GM18861 (cell line): Measurements from ENCODE around the gene BTG2.
"Not testable (repeated sequence)": the region's sequence is repeated elsewhere in the genome, so short reads cannot be mapped to it uniquely, and the experiment has no call there.

ENCODE experiments used
- ATAC-seq: cut with Tn5 transposase; IDR thresholded peaks from one replicate; pipeline ENCODE4 v1.9.1; 2021; ENCODE audit not compliant: unreplicated experiment

BTG2 gene, protein sequence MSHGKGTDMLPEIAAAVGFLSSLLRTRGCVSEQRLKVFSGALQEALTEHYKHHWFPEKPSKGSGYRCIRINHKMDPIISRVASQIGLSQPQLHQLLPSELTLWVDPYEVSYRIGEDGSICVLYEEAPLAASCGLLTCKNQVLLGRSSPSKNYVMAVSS

GRCh38 chr1:203304919-203305808, at the start of gene BTG2:
BTG2 (plus strand) TSS chr1:203305519; CDS start chr1:203305607, 88 bp downstream.
- peak; percentile 58 for ATAC-seq

- ATAC-seq: not testable (repeated sequence)
Measured at GRCh38 chr1:203256636-203257035, 48.7 kb upstream of the BTG2 start.

- no peak for ATAC-seq
Measured at GRCh38 chr1:203263496-203263895, 41.8 kb upstream of the BTG2 start.

- no peak for ATAC-seq
Measured at GRCh38 chr1:203264052-203264501, 41.2 kb upstream of the BTG2 start.

DNA sequence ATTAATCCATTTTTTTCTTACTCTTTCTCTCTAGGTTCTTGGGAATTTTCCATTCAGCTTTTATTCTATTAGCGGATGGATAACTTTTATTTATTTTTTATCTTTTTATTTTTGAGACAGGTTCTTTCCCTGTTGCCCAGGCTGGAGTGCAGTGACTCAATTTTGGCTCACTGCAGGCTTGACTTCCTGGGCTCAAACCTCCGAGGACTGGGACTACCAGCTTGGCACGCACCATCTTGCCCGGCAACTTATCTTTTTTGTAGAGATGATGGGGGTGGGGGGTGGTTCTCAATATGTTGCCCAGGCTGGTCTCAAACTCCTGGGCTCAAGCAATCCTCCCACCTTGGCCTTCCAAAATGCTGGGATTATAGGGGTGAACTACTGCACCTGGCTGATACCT, 39.8 kb upstream of the BTG2 start:
- no peak for ATAC-seq

DNA sequence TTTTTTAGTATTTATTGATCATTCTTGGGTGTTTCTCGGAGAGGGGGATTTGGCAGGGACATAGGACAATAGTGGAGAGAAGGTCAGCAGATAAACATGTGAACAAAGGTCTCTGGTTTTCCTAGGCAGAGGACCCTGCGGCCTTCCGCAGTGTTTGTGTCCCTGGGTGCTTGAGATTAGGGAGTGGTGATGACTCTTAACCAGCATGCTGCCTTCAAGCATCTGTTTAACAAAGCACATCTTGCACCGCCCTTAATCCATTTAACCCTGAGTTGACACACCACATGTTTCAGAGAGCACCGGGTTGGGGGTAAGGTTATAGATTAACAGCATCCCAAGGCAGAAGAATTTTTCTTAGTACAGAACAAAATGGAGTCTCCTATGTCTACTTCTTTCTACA, 39.2 kb upstream of the BTG2 start:
- ATAC-seq: not testable (repeated sequence)

DNA sequence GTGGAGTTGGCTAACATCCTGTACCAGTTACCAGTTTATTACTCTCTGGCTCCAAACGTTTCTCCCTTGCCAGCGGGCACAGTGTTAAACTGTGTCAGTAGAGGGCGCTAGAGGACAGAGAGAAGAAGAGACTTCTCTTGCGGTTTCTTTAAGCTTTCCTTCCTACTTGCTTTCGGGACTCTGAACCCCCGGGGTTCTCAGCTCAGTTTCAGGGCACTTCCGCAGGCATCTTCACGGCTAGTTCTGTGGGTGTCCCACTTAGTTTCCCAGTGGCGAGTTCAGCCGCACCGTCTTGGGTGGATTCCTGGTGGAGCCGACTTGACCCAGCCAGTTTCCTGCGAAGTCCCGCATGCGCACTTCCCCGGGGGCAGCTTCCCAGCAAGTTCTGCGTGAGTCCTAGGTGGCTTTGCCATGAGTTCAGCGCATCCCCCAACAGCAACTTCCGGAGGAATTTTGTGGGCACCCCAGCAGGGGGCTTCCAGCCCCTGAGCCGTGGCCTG, 37.9 kb upstream of the BTG2 start:
- peak; percentile 49 for ATAC-seq

DNA sequence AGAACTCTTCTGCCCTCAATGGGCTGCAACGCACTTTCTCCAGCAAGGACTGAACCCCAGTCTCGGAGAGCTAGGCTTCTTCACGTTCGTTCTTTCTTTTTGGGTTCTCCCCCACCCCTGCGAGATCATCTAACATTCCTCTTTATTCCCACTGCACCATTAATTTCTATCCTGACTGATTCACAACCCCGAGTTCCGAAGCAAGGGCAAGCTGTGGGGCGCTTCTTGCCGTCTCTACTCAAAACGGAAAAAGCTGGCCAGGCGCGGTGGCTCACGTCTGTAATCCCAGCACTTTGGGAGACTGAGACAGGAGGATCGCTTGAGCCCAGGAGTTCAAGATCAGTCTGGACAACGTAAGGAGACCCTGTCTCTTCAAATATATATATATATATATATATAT, 37.4 kb upstream of the BTG2 start:
- ATAC-seq: no peak

DNA sequence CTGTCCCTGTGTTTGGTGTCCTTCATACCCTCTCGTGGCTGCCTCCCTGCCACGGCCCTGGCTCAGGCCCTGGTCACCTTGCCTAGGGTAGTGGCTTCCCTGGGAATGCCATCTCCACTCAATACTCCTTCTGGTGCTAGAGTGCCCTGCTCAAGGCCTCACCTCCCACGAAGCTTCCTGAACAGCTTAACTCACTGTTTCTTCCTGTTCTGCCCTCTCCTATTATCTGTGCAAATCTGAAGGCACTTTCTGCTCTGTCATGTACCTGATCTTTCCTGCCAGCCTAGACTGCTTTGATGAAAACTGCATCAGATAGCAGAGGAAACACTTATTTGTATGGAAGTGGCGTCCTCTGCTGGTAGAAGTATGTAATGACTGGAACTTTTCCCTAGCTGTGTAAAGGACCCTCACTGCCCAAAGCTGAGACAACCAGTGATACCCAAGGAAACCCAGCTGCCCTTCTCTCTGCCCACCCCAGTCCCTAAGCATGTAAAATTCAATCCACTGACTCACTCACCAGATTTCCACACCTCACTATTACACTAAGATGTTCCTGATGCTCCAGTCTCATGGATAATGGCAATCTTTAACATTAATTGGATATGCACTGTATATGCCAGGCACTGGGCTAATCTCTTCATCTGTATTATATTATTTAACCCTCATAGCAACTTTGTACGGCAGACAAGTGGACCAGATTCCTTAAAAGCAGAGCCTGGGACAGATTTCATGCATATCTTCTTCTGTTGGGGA, 36.2 kb upstream of the BTG2 start:
- ATAC-seq: no peak

- ATAC-seq: no peak
Measured at GRCh38 chr1:203269654-203270020, 35.7 kb upstream of the BTG2 start.

GRCh38 chr1:203270448-203270847, 34.9 kb upstream of the BTG2 start:
- no peak for ATAC-seq

DNA sequence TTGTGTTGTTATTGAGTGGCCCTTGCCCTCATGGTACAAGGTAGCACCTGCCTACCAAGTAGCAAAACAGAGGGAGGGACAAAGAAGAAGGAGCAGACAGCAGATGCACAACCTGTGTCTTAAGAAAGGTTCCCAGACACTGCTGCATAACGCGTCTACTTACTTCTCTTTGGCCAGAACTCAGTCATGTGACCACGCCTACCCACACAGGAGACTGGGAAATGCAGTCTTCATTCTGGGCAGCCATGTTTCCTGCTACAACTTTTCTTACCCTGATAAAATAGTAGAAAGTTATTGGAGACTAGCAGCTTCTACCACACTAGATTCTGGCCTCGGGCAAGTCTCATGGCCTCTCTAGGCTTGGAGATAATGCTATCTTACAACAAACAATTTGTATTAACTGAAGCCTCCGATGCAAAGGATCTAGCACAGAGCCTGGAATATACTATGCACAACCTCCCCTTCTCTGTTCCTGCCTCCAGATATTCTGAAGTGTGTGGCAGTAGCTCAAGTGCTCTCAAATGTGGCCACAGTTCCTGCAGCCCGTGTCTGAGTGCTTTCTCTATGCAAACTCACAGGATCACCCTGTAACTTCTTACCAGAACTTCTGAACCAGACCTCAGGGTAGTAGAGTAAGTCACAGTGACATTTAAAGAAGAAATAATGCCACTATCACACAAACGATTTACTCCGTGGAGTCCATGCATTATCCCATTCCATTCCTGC, 34.1 kb upstream of the BTG2 start:
- no peak for ATAC-seq

DNA sequence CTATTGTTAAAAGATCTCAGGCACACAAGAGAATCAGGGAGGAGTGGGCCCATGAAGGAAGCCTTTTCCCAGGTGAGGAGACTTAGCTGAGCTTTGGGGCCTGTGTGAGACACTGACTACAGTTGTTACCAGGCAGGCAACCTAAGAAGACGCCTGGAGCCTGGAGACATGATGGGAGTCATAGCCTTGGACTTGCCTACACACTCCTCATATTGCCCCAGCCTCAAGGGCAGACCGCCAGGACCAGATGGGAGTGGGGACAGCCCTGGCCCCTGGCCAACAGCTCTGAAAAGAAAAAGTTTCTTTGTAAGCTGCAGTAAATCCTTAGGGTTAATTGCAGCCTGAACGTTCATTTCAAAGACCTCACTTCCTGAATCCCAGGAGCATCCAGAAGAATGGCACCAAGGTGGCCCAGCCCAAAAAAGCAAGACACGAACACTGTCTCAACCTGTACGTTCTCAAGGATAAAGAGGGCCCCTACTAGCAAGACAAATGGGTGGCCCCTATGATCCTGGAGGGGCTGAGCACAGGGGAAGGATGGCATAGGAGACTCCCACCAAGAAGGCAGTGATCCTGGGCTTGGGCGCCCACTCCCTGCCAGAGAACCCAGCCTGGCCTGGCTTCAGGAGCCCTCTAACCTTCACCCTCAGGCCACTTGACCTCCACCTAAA, 33.2 kb upstream of the BTG2 start:
- ATAC-seq: no peak

DNA sequence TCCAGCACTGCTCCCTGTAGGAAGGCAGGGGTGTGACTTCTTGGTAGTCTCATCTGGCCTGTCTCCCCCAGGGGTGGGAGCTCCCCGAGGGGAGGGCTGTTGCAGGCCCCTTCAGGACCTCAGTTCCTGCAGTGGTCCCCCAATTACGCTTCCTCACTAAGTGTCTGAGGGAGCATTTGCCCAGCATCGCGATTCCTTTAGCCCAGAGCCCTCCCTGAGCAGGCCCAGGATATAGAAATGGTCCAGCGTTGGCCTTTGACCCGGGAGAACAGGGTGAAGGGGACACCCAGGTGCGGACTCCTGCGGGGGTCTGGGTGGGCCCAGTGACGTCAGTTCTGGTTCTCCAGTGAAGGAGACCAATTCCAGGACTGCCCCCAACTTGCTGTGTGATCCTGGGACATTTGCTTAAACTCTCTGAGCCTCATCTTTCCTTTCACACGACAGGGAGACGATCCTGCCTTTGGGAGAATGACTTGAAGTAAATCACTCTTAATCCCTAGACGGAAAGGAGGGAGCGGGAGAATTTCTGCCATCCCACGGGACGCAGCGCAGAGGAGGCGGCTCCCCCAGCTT, 32.6 kb upstream of the BTG2 start:
- no peak for ATAC-seq

DNA sequence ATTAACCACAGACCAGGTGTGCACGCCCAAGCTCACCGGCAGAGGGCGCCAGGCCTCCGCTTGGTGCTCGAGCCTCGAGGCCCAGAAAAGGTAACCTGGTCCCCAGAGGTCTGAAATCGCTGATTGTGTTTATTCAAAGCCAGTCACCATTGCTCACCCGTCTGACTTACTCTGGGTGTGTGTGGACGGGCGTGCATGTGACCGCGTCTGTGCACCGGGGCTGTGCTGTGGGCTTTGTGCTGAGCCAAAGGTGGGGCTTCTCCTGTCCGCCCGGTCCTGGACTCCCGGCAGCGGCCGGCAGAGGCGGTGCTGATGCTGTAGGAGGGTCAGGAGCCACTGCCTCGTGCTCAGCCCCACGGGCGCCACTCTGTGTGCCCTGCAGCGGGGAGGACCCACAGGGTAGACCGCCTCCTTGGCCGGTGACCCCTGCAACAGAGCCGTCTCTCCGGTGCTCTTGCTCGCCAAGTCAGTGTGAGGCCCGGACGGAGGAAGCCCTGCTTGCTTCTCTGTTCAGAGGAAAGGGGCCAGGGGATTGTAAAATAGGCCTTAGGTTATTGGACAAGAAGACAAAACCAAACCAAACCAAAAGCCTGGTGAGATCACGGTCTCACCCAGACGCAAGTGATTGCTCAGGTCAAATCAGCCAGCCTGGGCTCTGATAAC, 32.0 kb upstream of the BTG2 start:
- peak; percentile 41 for ATAC-seq

GRCh38 chr1:203273869-203274602, 31.3 kb upstream of the BTG2 start:
- no peak for ATAC-seq

- ATAC-seq: no peak
Measured at GRCh38 chr1:203274603-203275381, 30.5 kb upstream of the BTG2 start.

DNA sequence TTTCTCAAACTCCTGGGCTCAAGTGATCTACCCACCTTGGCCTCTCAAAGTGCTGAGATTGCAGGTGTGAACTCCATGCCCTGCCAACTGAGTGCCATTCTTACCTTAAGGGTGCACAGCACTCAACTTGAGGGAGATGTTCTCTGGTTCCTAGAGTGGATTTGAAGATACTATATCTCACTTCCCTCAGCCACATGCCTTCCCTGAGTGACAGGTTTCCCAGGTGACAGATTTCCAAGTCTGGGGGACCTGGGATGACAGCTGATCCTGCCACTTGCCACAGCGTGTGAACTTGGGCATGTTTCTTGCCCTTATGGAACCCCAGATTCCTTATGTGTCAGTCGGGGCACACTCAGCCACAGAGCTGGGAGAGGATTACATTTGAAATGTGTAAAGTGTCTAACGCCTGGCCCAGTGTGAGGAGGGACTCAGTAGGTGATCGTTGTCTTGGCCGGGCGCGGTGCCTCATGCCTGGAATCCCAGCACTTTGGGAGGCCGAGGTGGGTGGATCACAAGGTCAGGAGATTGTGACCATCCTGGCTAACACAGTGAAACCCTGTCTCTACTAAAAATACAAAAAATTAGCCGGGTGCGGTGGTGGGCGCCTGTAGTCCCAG, 29.6 kb upstream of the BTG2 start:
- no peak for ATAC-seq
